HCT116 (cell line): ENCODE results near the gene NOLC1. TPM values are rescaled to one million over a fixed set of nuclear protein-coding genes. Genes with fewer than 3 reads are reported as not detected.

Experiments used
- ATAC-seq: fragments of 200-7000 bp; cut with Tn5 transposase; 2 replicates; pipeline ENCODE4 v1.9.1; 2020; ENCODE audit warnings: mild to moderate bottlenecking, moderate library complexity
- BruUV-seq: library from RNA; stranded (reverse); fragments of 400-500 nt; replicated peaks from 2 replicates; lab custom pipeline; 2021; lab: Mats Ljungman, UMichigan
- CTCF ChIA-PET: fragments of 300-600 bp; sonication (Branson Sonifier 250); formaldehyde crosslinking; loops from one replicate; lab custom pipeline; 2021; ENCODE audit warnings: antibody characterized with exemption; lab: Charles Lee
- POLR2A ChIA-PET: fragments of 300-600, 350-600 bp; sonication (Branson Sonifier 250); formaldehyde crosslinking; loops from one replicate; lab custom pipeline; 2021; ENCODE audit warnings: antibody characterized with exemption; lab: Charles Lee
- RAD21 ChIA-PET, 2 experiments: fragments of 300-600 bp; sonication (Branson Sonifier 250); formaldehyde crosslinking; loops; one replicate each; lab custom pipeline; 2023; ENCODE audit warnings: low total read pairs in 2 of 2; ENCODE audit not compliant: uncharacterized antibody in 2 of 2, unreplicated experiment in 2 of 2, low non-redundant PET in 1 of 2; lab: Charles Lee
- DNase-seq: peaks from one replicate; pipeline ENCODE4 v3.0.0-alpha.2; 2010; ENCODE audit warnings: low read depth, low spot score
- H2AFZ ChIP-seq: fragments of 200-600 bp; shearing (Covaris generic), sonication (generic); 2 replicates; pipeline ENCODE4 v1.6.1; 2017; ENCODE audit warnings: low read depth, mixed run types, mixed read lengths, antibody characterized with exemption, low read length; ENCODE audit not compliant: poor library complexity, severe bottlenecking
- H3K27ac ChIP-seq: 2 replicates; pipeline ENCODE4 v1.5.1; 2012; ENCODE audit warnings: low read depth, low read length
- H3K27me3 ChIP-seq: fragments of 200-600 bp; sonication (generic); 2 replicates; pipeline ENCODE4 v1.6.1; 2016; ENCODE audit warnings: mixed run types, low read length, mixed read lengths; ENCODE audit not compliant: insufficient read depth
- H3K36me3 ChIP-seq, 2 experiments: fragments of 200-500 bp in 1 of 2; fragments of 200-600 bp in 1 of 2; sonication (Bioruptor generic) in 1 of 2; sonication (generic) in 1 of 2; 2 replicates each; pipeline versions ENCODE4 v1.5.1 to v1.6.1; 2014 to 2016; ENCODE audit warnings: low read length in 2 of 2, inconsistent platforms in 1 of 2, mixed read lengths in 1 of 2, mixed run types in 1 of 2; ENCODE audit not compliant: insufficient read depth in 2 of 2, control insufficient read depth in 1 of 2
- H3K4me1 ChIP-seq, 2 experiments: fragments of 200-600 bp in 1 of 2; sonication (generic) in 1 of 2; 2 replicates each; pipeline versions ENCODE4 v1.5.1 to v1.6.1; 2012 to 2017; ENCODE audit warnings: low read length in 2 of 2, inconsistent platforms in 1 of 2, mild to moderate bottlenecking in 1 of 2, mixed read lengths in 1 of 2, mixed run types in 1 of 2, moderate library complexity in 1 of 2; ENCODE audit not compliant: insufficient read depth in 2 of 2, control insufficient read depth in 1 of 2
- H3K4me2 ChIP-seq: fragments of 200-600 bp; sonication (generic); 2 replicates; pipeline ENCODE4 v1.6.1; 2017; ENCODE audit warnings: mixed run types, low read length, mixed read lengths
- H3K4me3 ChIP-seq, 2 experiments: fragments of 200-600 bp in 1 of 2; sonication (generic) in 1 of 2; replicated peaks in 1 of 2; 2 replicates each; pipeline ENCODE4 v1.5.1; 2011 to 2016; ENCODE audit warnings: low read length in 2 of 2, control low read depth in 1 of 2, low read depth in 1 of 2, mild to moderate bottlenecking in 1 of 2, mixed read lengths in 1 of 2, mixed run types in 1 of 2
- H3K79me2 ChIP-seq: fragments of 200-600 bp; sonication (generic); 2 replicates; pipeline ENCODE4 v1.6.1; 2017; ENCODE audit warnings: mild to moderate bottlenecking, mixed run types, low read length, moderate library complexity, mixed read lengths; ENCODE audit not compliant: insufficient read depth
- H3K9ac ChIP-seq: fragments of 200-600 bp; sonication (generic); 2 replicates; pipeline ENCODE4 v1.6.1; 2016; ENCODE audit warnings: low read length, mixed read lengths
- H3K9me2 ChIP-seq: fragments of 200-600 bp; sonication (generic), shearing (Covaris generic); 2 replicates; pipeline ENCODE4 v1.6.1; 2017; ENCODE audit warnings: mixed run types, mild to moderate bottlenecking, moderate library complexity; ENCODE audit not compliant: insufficient read depth
- H3K9me3 ChIP-seq, 2 experiments: fragments of 200-500 bp in 1 of 2; fragments of 200-600 bp in 1 of 2; sonication (Bioruptor generic) in 1 of 2; sonication (generic) in 1 of 2; 2 replicates each; pipeline ENCODE4 v1.6.1; 2014 to 2017; ENCODE audit warnings: low read length in 2 of 2, mixed read lengths in 2 of 2, inconsistent platforms in 1 of 2, low read depth in 1 of 2, mild to moderate bottlenecking in 1 of 2, mixed run types in 1 of 2, moderate library complexity in 1 of 2; ENCODE audit not compliant: control insufficient read depth in 1 of 2, insufficient read depth in 1 of 2
- H4K20me1 ChIP-seq: fragments of 200-600 bp; sonication (generic), shearing (Covaris generic); 2 replicates; pipeline ENCODE4 v1.6.1; 2017; ENCODE audit warnings: mixed run types, mild to moderate bottlenecking, moderate library complexity; ENCODE audit not compliant: insufficient read depth
- CBX3 ChIP-seq: IDR thresholded peaks from 2 replicates; pipeline ENCODE4 v1.6.1; 2012; ENCODE audit warnings: low read depth
- ELF1 ChIP-seq: IDR thresholded peaks from 2 replicates; pipeline ENCODE4 v1.6.1; 2012; ENCODE audit warnings: low read depth, borderline replicate concordance
- EZH2 ChIP-seq: fragments of 200-600 bp; sonication (generic); IDR thresholded peaks from 2 replicates; pipeline ENCODE4 v1.6.1; 2017; ENCODE audit warnings: antibody characterized with exemption, mixed run types
- POLR2A ChIP-seq: IDR thresholded peaks from 2 replicates; pipeline ENCODE4 v1.7.0; 2011; ENCODE audit warnings: borderline replicate concordance; ENCODE audit not compliant: insufficient read depth, insufficient read length; ENCODE audit errors: extremely low read depth
- SIN3A ChIP-seq: IDR thresholded peaks from 2 replicates; pipeline ENCODE4 v1.6.1; 2012; ENCODE audit warnings: low read depth
- SRF ChIP-seq: IDR thresholded peaks from 2 replicates; pipeline ENCODE4 v1.6.1; 2012; ENCODE audit warnings: low read depth
- TCF7L2 ChIP-seq: IDR thresholded peaks from 2 replicates; pipeline ENCODE4 v1.7.0; 2011; ENCODE audit warnings: borderline replicate concordance, inconsistent platforms; ENCODE audit not compliant: insufficient read depth, insufficient read length; ENCODE audit errors: extremely low read depth
- YY1 ChIP-seq: IDR thresholded peaks from 2 replicates; pipeline ENCODE4 v1.6.1; 2011; ENCODE audit warnings: low read length, low read depth, moderate library complexity, mild to moderate bottlenecking; ENCODE audit not compliant: insufficient replicate concordance; ENCODE audit errors: extremely low read depth
- ZFX ChIP-seq: fragments of 450-650 bp; IDR thresholded peaks from 2 replicates; pipeline ENCODE4 v1.6.1; 2017
- intact Hi-C: fragments of 100-400 bp; cut with micrococcal nuclease; formaldehyde crosslinking; loops from 2 replicates; pipeline ENCODE4 v1.10.0; 2022
- total RNA-seq: library from RNA; stranded (reverse); gene quantifications from one replicate; pipeline ENCODE4 v1.2.1, GENCODE V29; 2021; ENCODE audit not compliant: unreplicated experiment
- TF ChIP-seq, protein P1 (sequence below), 3 experiments: fragments of 200-600 bp in 1 of 3; sonication (generic) in 1 of 3; IDR thresholded peaks in 2 of 3; conservative IDR thresholded peaks in 1 of 3; 2 replicates each; pipeline ENCODE4 v1.5.1; 2012 to 2017; ENCODE audit warnings: low read depth in 2 of 3, low read length in 2 of 3, antibody characterized with exemption in 1 of 3, borderline replicate concordance in 1 of 3, control low read depth in 1 of 3, mild to moderate bottlenecking in 1 of 3, mixed read lengths in 1 of 3, mixed run types in 1 of 3, moderate library complexity in 1 of 3; ENCODE audit not compliant: insufficient read depth in 1 of 3
- TF ChIP-seq, protein P2 (sequence below): IDR thresholded peaks from 2 replicates; pipeline ENCODE4 v1.6.1; 2012

Gene NOLC1
- total RNA-seq, 1 experiment from 2014 or later: 231 TPM

DNA sequence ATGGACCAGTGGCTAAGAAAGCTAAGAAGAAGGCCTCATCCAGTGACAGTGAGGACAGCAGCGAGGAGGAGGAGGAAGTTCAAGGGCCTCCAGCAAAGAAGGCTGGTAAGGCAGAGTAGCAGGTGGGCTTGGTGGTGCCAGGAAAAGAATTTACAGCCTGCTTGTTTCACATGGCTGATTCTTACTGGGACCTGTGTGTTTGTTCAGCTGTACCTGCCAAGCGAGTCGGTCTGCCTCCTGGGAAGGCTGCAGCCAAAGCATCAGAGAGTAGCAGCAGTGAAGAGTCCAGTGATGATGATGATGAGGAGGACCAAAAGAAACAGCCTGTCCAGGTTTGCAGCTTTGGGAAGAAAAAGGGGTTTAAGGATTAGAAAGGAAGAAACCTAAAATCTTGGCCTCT, 5.0 kb downstream of the NOLC1 start:
- no peak for DNase-seq
- no peaks in the 10 kb centered on the region for H3K27me3 ChIP-seq
- RAD21 ChIA-PET: interaction anchor here in 1 of 2 experiments (0.6 kb wide), 1 partner anchor 242 kb away, joined by 5 read pairs; no protein-coding TSS in a partner anchor
- intact Hi-C loops: no loop called here
- H3K9me2 ChIP-seq: no peaks in the 10 kb centered on the region
- H3K27ac ChIP-seq: no peak overlapping the region
- peaks cover 7 to 8% of the 10 kb centered on the region in 2 experiments for H3K4me1 ChIP-seq
- H3K4me2 ChIP-seq: no peak overlapping the region
- no peak overlapping the region for H3K9ac ChIP-seq
- H2AFZ ChIP-seq: no peak overlapping the region
- BruUV-seq: no TSS peak
- H4K20me1 ChIP-seq: peaks cover 36% of the 10 kb centered on the region; the same call in 1 of the 2 replicates
- peaks cover 100% of the 10 kb centered on the region for H3K79me2 ChIP-seq
- H3K9me3 ChIP-seq: no peaks in the 10 kb centered on the region
- POLR2A ChIA-PET: interaction anchor here (1.5 kb wide), 1 partner anchor 12 kb away, joined by 6 read pairs; no protein-coding TSS in a partner anchor
- TF ChIP-seq SRF (no peak), TCF7L2 (no peak), CBX3 (no peak), ELF1 (no peak), YY1 (no peak), EZH2 (no peak), SIN3A (no peak), ZFX (no peak), POLR2A (no peak)
- TF ChIP-seq, protein P1, sequence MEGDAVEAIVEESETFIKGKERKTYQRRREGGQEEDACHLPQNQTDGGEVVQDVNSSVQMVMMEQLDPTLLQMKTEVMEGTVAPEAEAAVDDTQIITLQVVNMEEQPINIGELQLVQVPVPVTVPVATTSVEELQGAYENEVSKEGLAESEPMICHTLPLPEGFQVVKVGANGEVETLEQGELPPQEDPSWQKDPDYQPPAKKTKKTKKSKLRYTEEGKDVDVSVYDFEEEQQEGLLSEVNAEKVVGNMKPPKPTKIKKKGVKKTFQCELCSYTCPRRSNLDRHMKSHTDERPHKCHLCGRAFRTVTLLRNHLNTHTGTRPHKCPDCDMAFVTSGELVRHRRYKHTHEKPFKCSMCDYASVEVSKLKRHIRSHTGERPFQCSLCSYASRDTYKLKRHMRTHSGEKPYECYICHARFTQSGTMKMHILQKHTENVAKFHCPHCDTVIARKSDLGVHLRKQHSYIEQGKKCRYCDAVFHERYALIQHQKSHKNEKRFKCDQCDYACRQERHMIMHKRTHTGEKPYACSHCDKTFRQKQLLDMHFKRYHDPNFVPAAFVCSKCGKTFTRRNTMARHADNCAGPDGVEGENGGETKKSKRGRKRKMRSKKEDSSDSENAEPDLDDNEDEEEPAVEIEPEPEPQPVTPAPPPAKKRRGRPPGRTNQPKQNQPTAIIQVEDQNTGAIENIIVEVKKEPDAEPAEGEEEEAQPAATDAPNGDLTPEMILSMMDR (IDR thresholded peaks at IDR 0.05 in 2 of 3, conservative IDR thresholded peaks at IDR 0.05 in 1 of 3; ENCODE audit: borderline replicate concordance in 1 of 3, insufficient read depth in 1 of 3, low read depth in 2 of 3, low read length in 2 of 3): no peak
- TF ChIP-seq, protein P2, sequence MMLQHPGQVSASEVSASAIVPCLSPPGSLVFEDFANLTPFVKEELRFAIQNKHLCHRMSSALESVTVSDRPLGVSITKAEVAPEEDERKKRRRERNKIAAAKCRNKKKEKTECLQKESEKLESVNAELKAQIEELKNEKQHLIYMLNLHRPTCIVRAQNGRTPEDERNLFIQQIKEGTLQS: no peak
- TF ChIP-seq, all 23 proteins: peak for 0
- CTCF ChIA-PET: interaction anchor here (4.9 kb wide), 1 partner anchor 12 kb away, joined by 33 read pairs; no protein-coding TSS in a partner anchor
- Histone ChIP-seq H3K36me3 (peaks cover 64 to 80% of the 10 kb centered on the region in 2 experiments), H3K4me3 (no peak overlapping the region)
- no peak for ATAC-seq
